Duodenal mucosa (tissue), 2 donors: Measurements from ENCODE around the gene MYL4.
"Not testable (repeated sequence)": the region's sequence is repeated elsewhere in the genome, so short reads cannot be mapped to it uniquely, and the experiment has no call there.

Source experiments
- H3K27ac ChIP-seq: one replicate; pipeline ENCODE4 v1.7.0; 2013; ENCODE audit warnings: low read depth, low read length
- H3K27me3 ChIP-seq, 2 donors: one replicate each; pipeline ENCODE4 v1.7.0; 2013; ENCODE audit warnings: low read length in 2 of 2, control low read depth in 1 of 2; ENCODE audit not compliant: insufficient read depth in 2 of 2, control insufficient read depth in 1 of 2
- H3K36me3 ChIP-seq, 2 donors: one replicate each; pipeline ENCODE4 v1.7.0; 2013; ENCODE audit warnings: low read length in 2 of 2, control low read depth in 1 of 2; ENCODE audit not compliant: insufficient read depth in 2 of 2, control insufficient read depth in 1 of 2
- H3K4me1 ChIP-seq, 2 donors: one replicate each; pipeline ENCODE4 v1.7.0; 2013; ENCODE audit warnings: low read length in 2 of 2, control low read depth in 1 of 2; ENCODE audit not compliant: insufficient read depth in 2 of 2, control insufficient read depth in 1 of 2
- H3K4me3 ChIP-seq, 2 donors: one replicate each; pipeline ENCODE4 v1.7.0; 2013; ENCODE audit warnings: low read length in 2 of 2, low read depth in 1 of 2
- H3K9ac ChIP-seq, 2 donors: one replicate each; pipeline ENCODE4 v1.7.0; 2013; ENCODE audit warnings: low read length in 2 of 2, low read depth in 1 of 2
- H3K9me3 ChIP-seq, 2 donors: one replicate each; pipeline ENCODE4 v1.7.0; 2013; ENCODE audit warnings: low read length in 2 of 2, control low read depth in 1 of 2; ENCODE audit not compliant: control insufficient read depth in 1 of 2

Gene MYL4

DNA sequence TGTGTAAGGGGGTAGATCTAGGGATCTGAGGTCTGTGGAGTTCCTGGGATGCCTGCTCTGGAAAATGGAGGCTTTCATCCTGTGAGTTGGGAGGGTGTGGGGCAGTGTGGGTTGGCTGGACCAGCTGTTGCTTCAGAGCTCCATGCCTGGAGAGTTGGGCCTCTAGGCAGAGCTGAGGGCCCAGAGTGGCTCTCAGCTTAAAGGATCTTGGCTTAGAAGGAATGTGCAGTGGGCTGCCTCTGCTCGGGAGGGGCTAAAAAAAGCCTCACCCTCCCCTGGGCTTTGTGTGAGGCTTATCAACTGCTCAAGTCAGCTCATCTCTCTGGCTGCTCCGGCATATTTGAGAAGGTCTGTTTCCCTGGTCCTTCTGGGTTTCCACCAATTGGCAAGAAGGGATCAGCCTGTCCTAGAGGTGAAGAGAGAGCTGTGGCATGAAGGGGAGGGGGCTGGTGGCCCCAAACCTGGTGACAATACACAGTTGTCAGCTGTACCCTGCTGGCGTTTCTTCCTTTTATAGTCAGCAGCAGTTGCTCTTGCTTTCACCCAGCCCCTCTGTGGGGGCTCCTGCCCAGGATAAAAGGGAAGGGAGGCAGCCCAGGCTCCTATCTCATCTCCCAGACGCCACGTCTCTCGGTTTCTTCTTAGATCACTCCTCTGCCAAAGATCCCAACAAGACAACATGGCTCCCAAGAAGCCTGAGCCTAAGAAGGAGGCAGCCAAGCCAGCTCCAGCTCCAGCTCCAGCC is at the start of gene MYL4:
Gene MYL4 (plus strand): TSS at position 605 of the 745 bp plus-strand sequence. CDS start 75 bp downstream, at position 680.
- Histone ChIP-seq H3K4me1 (peaks cover 28 to 29% of the 10 kb centered on the region in 2 donors), H3K27me3 (no peaks in the 10 kb centered on the region), H3K9ac (no peak within 1 kb of the TSS), H3K4me3 (no peak within 1 kb of the TSS), H3K27ac (no peak within 1 kb of the TSS), H3K36me3 (no peaks in the 10 kb centered on the region), H3K9me3 (no peaks in the 10 kb centered on the region)

GRCh38 chr17:47162013-47162622 is 47.0 kb upstream of the MYL4 start:
- peak overlapping the region in 1 of 2 donors; percentile 4 for H3K4me3 ChIP-seq
- peaks cover 3 to 23% of the 10 kb centered on the region in 2 donors for H3K36me3 ChIP-seq
- no peaks in the 10 kb centered on the region for H3K27me3 ChIP-seq
- no peak overlapping the region for H3K27ac ChIP-seq
- H3K9ac ChIP-seq: no peak overlapping the region
- H3K9me3 ChIP-seq: no peaks in the 10 kb centered on the region
- H3K4me1 ChIP-seq: peaks cover 0 to 3% of the 10 kb centered on the region in 2 donors

DNA sequence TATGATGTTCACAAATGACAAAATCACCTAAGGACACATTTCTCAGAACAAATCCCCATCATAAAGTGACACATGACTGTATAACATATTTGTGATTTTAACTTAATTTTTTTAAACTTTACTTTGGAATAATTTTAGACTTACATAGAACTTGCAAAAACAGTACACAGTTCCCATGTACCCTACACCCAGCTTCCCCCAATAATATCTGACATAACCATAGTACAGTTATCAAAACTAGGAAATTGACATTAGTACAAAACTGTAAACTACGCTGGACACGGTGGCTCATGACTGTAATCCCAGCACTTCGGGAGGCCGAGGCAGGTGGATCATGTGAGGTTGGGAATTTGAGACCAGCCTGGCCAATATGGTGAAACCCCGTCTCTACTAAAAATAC is 44.9 kb upstream of the MYL4 start:
- Histone ChIP-seq H3K27me3 (no peaks in the 10 kb centered on the region), H3K4me1 (peaks cover 0 to 3% of the 10 kb centered on the region in 2 donors), H3K9ac (no peak overlapping the region), H3K36me3 (peaks cover 12 to 26% of the 10 kb centered on the region in 2 donors), H3K4me3 (no peak overlapping the region), H3K9me3 (no peaks in the 10 kb centered on the region), H3K27ac (no peak overlapping the region)

DNA sequence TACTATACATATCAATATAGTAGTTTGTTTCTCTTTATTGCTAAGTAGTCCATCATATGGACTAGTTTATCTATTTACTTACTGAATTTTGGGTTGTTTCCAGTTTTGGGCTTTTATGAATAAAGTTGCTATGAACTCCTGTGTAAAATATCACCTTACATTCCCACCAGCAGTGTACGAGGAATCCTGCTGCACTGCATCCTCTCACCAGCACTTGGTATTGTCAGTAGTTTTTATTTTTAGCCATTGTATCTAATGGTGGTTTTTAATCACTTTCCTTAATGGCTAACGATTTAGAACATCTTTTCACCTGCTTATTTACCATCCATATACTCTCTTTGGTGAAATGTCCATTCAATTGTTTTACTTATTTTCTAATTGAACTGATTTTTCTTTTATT is 44.0 kb upstream of the MYL4 start:
- H3K36me3 ChIP-seq: peaks cover 12 to 21% of the 10 kb centered on the region in 2 donors
- H3K4me3 ChIP-seq: no peak overlapping the region
- H3K27me3 ChIP-seq: no peaks in the 10 kb centered on the region
- peaks cover 0 to 3% of the 10 kb centered on the region in 2 donors for H3K4me1 ChIP-seq
- no peak overlapping the region for H3K9ac ChIP-seq
- H3K9me3 ChIP-seq: no peaks in the 10 kb centered on the region
- no peak overlapping the region for H3K27ac ChIP-seq

GRCh38 chr17:47166854-47167253 is 42.3 kb upstream of the MYL4 start:
- H3K27me3 ChIP-seq, H3K4me3 ChIP-seq, H3K9me3 ChIP-seq, H3K9ac ChIP-seq, H3K27ac ChIP-seq, H3K4me1 ChIP-seq: not testable (repeated sequence)
- peaks cover 8 to 14% of the 10 kb centered on the region in 2 donors for H3K36me3 ChIP-seq

DNA sequence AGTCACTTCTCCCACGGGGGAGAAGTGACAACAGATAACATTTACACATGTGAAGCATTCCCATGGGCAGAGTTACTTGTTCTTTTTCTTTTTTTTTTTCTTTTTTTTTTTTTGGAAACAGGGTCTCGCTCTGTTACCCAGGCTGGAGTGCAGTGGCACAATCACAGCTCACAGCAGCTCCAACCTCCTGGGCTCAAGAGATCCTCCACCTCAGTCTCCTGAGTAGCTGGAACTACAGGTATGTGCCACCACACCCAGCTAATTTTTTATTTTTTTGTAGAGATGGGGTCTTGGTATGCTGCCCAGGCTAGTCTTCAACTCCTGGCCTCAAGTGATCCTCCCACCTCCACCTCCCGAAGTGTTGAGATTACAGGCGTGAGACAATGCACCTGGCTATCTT is 40.3 kb upstream of the MYL4 start:
- peaks cover 8 to 14% of the 10 kb centered on the region in 2 donors for H3K36me3 ChIP-seq
- H3K4me1 ChIP-seq, H3K4me3 ChIP-seq, H3K27ac ChIP-seq, H3K9me3 ChIP-seq, H3K27me3 ChIP-seq, H3K9ac ChIP-seq: not testable (repeated sequence)

DNA sequence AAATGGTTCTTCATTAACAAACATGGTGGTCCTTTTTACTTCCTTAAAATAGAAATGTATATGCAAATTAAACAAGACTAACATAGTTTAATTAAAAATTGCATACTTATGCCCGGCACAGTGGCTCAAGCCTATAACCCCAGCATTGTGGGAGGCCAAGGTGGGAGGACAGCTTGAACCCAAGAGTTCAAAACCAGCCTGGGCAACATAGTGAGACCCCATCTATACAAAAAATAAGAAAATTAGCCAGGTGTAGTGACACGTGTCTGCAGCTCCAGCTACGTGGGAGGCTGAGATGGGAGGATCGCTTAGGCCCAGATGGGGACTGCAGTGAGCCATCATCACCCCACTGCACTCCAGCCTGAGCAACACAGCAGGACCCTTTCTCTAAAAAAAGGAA is 38.4 kb upstream of the MYL4 start:
- Histone ChIP-seq H3K9me3 (no peaks in the 10 kb centered on the region), H3K4me3 (no peak overlapping the region), H3K4me1 (no peaks in the 10 kb centered on the region), H3K27ac (no peak overlapping the region), H3K9ac (no peak overlapping the region), H3K27me3 (no peaks in the 10 kb centered on the region), H3K36me3 (peaks cover 8 to 15% of the 10 kb centered on the region in 2 donors)

- no peak overlapping the region for H3K27ac ChIP-seq
- no peak overlapping the region for H3K4me3 ChIP-seq
- no peak overlapping the region for H3K9ac ChIP-seq
- H3K27me3 ChIP-seq: no peaks in the 10 kb centered on the region
- peaks cover 4 to 15% of the 10 kb centered on the region in 2 donors for H3K36me3 ChIP-seq
- H3K9me3 ChIP-seq: no peaks in the 10 kb centered on the region
- H3K4me1 ChIP-seq: no peaks in the 10 kb centered on the region
Measured at GRCh38 chr17:47172696-47173565, 36.2 kb upstream of the MYL4 start.

- not testable (repeated sequence) for H3K27ac ChIP-seq, H3K9ac ChIP-seq, H3K27me3 ChIP-seq, H3K9me3 ChIP-seq, H3K4me1 ChIP-seq, H3K4me3 ChIP-seq
- peaks cover 0 to 13% of the 10 kb centered on the region in 2 donors for H3K36me3 ChIP-seq
Measured at GRCh38 chr17:47174823-47175222, 34.3 kb upstream of the MYL4 start.

GRCh38 chr17:47176389-47176826 is 32.7 kb upstream of the MYL4 start:
- no peaks in the 10 kb centered on the region for H3K9me3 ChIP-seq
- no peak overlapping the region for H3K9ac ChIP-seq
- no peaks in the 10 kb centered on the region for H3K4me1 ChIP-seq
- no peaks in the 10 kb centered on the region for H3K27me3 ChIP-seq
- H3K36me3 ChIP-seq: peaks cover 4 to 18% of the 10 kb centered on the region in 2 donors
- no peak overlapping the region for H3K4me3 ChIP-seq
- no peak overlapping the region for H3K27ac ChIP-seq
